A673 (cell line): ENCODE results near the gene PCSK1. TPM values are rescaled to one million over a fixed set of nuclear protein-coding genes. Genes with fewer than 3 reads are reported as not detected.

Experiments
- BruUV-seq: library from RNA; stranded (reverse); fragments of 400-500 nt; replicated peaks from 2 replicates; lab custom pipeline; 2021; lab: Mats Ljungman, UMichigan
- CTCF ChIA-PET: fragments of 300-600 bp; sonication (Branson Sonifier 250); formaldehyde crosslinking; loops from one replicate; lab custom pipeline; 2022; ENCODE audit warnings: antibody characterized with exemption; lab: Charles Lee
- POLR2A ChIA-PET: fragments of 300-600 bp; sonication (Branson Sonifier 250); formaldehyde crosslinking; loops from one replicate; lab custom pipeline; 2022; ENCODE audit warnings: antibody characterized with exemption; ENCODE audit not compliant: low non-redundant PET; lab: Charles Lee
- DNase-seq: peaks from one replicate; pipeline ENCODE4 v3.0.0-alpha.2; 2015; ENCODE audit warnings: low spot score
- H3K27ac ChIP-seq: fragments of 200-600 bp; sonication (generic); 2 replicates; pipeline ENCODE4 v1.5.1; 2016; ENCODE audit warnings: mixed run types, low read depth, mild to moderate bottlenecking, mixed read lengths, antibody characterized with exemption, low read length; ENCODE audit not compliant: poor library complexity, severe bottlenecking
- H3K27me3 ChIP-seq: fragments of 200-600 bp; sonication (generic); replicated peaks from 2 replicates; pipeline ENCODE4 v1.6.1; 2017; ENCODE audit warnings: mixed run types, low read depth, mild to moderate bottlenecking, mixed read lengths, antibody characterized with exemption, low read length; ENCODE audit not compliant: insufficient read depth, poor library complexity
- H3K36me3 ChIP-seq: fragments of 200-600 bp; sonication (generic); 2 replicates; pipeline ENCODE4 v1.6.1; 2016; ENCODE audit warnings: mixed run types, mild to moderate bottlenecking, mixed read lengths, antibody characterized with exemption, low read length; ENCODE audit not compliant: insufficient read depth, poor library complexity, severe bottlenecking
- H3K4me1 ChIP-seq: fragments of 200-600 bp; sonication (generic); 2 replicates; pipeline ENCODE4 v1.6.1; 2017; ENCODE audit warnings: mixed run types, mild to moderate bottlenecking, mixed read lengths, antibody characterized with exemption, low read length; ENCODE audit not compliant: insufficient read depth, poor library complexity, severe bottlenecking
- H3K4me3 ChIP-seq: fragments of 200-600 bp; sonication (generic); 2 replicates; pipeline ENCODE4 v1.5.1; 2016; ENCODE audit warnings: low read depth, mixed run types, mild to moderate bottlenecking, mixed read lengths, low read length; ENCODE audit not compliant: poor library complexity, severe bottlenecking
- H3K9me3 ChIP-seq: fragments of 200-600 bp; sonication (generic); 2 replicates; pipeline ENCODE4 v1.6.1; 2016; ENCODE audit warnings: mixed run types, low read depth, mild to moderate bottlenecking, mixed read lengths, antibody characterized with exemption, low read length; ENCODE audit not compliant: poor library complexity, severe bottlenecking
- CTCF ChIP-seq: fragments of 300-800, 200-600 bp; sonication (generic); conservative IDR thresholded peaks from 2 replicates; pipeline ENCODE4 v1.5.1; 2017; ENCODE audit warnings: low read depth, mild to moderate bottlenecking, antibody characterized with exemption, low read length, moderate library complexity, mixed read lengths
- EZH2 ChIP-seq: fragments of 200-600 bp; sonication (generic); IDR thresholded peaks from 2 replicates; pipeline ENCODE4 v1.6.1; 2017; ENCODE audit warnings: borderline replicate concordance, low read depth, mild to moderate bottlenecking, mixed read lengths, antibody characterized with exemption, low read length; ENCODE audit not compliant: poor library complexity, severe bottlenecking
- intact Hi-C: fragments of 100-400 bp; cut with micrococcal nuclease; formaldehyde crosslinking; loops from one replicate; pipeline ENCODE4 v1.10.0; 2022; ENCODE audit not compliant: unreplicated experiment
- total RNA-seq: library from RNA; stranded (reverse); gene quantifications from 2 replicates; pipeline ENCODE4 v1.2.3, GENCODE V29; 2021

PCSK1 gene
- total RNA-seq, 1 experiment from 2014 or later: 0.92 TPM

GRCh38 chr5:96348536-96348935 is 84.5 kb downstream of the PCSK1 start:
- no peaks in the 10 kb centered on the region for H3K4me1 ChIP-seq
- intact Hi-C loops: loop anchor here (5.0 to 10.0 kb wide), 3 partner anchors 339 to 646 kb away; no protein-coding TSS in a partner anchor
- no peak overlapping the region for H3K4me3 ChIP-seq
- no peaks in the 10 kb centered on the region for H3K36me3 ChIP-seq
- CTCF ChIA-PET: interaction anchor here (0.7 kb wide), 1 partner anchor 412 kb away, joined by 8 read pairs; no protein-coding TSS in a partner anchor
- no TSS peak for BruUV-seq
- POLR2A ChIA-PET: no interaction called here
- H3K27ac ChIP-seq: no peak overlapping the region
- TF ChIP-seq CTCF (no peak), EZH2 (no peak)
- no peaks in the 10 kb centered on the region for H3K9me3 ChIP-seq
- no peak for DNase-seq
- no peaks in the 10 kb centered on the region for H3K27me3 ChIP-seq

GRCh38 chr5:96347502-96348292 is 85.4 kb downstream of the PCSK1 start:
- BruUV-seq: no TSS peak
- Histone ChIP-seq H3K4me1 (no peaks in the 10 kb centered on the region), H3K4me3 (no peak overlapping the region), H3K36me3 (no peaks in the 10 kb centered on the region), H3K9me3 (no peaks in the 10 kb centered on the region), H3K27me3 (no peaks in the 10 kb centered on the region), H3K27ac (no peak overlapping the region)
- CTCF ChIA-PET: interaction anchor here (0.6 kb wide), 1 partner anchor 521 kb away, joined by 3 read pairs; no protein-coding TSS in a partner anchor
- intact Hi-C loops: loop anchor here (5.0 to 10.0 kb wide), 3 partner anchors 340 to 647 kb away; no protein-coding TSS in a partner anchor
- no peak for TF ChIP-seq EZH2
- TF ChIP-seq CTCF: no peak
- POLR2A ChIA-PET: no interaction called here
- no peak for DNase-seq

- DNase-seq: peak; percentile 81
- POLR2A ChIA-PET: interaction anchor here (0.6 kb wide), 1 partner anchor 158 kb away, joined by 3 read pairs; no protein-coding TSS in a partner anchor
Measured at GRCh38 chr5:96344678-96345577, 88.1 kb downstream of the PCSK1 start.

More at GRCh38 chr5:96344678-96345577, 88.1 kb downstream of the PCSK1 start:
- CTCF ChIA-PET: interaction anchor here (0.5 to 3.5 kb wide), 8 partner anchors 57 to 798 kb away, joined by 3 to 25 read pairs (median 4); partner anchors contain the start of gene LIX1
- Histone ChIP-seq H3K4me1 (no peaks in the 10 kb centered on the region), H3K27ac (no peak overlapping the region), H3K36me3 (no peaks in the 10 kb centered on the region), H3K4me3 (no peak overlapping the region), H3K9me3 (no peaks in the 10 kb centered on the region), H3K27me3 (no peaks in the 10 kb centered on the region)
- intact Hi-C loops: loop anchor here (1.0 to 10.0 kb wide), 6 partner anchors 256 to 818 kb away; partner anchors contain the start of gene LIX1
- TF ChIP-seq CTCF (peak; percentile 68), EZH2 (no peak)
- BruUV-seq: no TSS peak
